ENCODE data around the gene AGPAT2. TPM values are rescaled to one million over a fixed set of nuclear protein-coding genes. Genes with fewer than 3 reads are reported as not detected.

AGPAT2 gene
- total and polyA plus RNA-seq, 2 donors (not counting 1 experiment from before 2014, with no cell fraction given) = 25.1 to 28.4 TPM

DNA sequence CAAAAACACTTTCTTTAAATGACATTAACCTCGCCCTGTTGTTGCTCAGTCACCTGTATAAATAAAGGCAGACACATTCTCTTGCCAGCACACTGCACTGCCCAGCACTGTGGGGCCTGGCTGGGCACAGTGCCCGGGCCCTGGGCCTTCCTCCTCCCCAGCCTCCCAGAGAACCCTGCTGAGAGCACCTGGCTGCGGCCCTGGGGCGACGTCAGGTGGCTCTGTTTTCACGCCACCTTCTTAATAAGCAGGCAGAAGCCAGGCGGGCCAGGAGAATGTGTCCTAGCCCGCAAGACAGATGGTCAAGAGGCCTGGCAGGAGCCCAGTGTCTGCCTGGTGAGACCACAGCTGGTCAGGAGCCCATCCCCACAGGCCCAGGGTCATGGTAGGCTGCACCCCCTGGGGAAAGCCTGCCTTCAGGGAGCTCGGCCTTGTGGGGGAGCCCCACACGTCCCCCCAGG lies 8.2 kb upstream of the AGPAT2 start:
- peaks cover 13% of the 10 kb centered on the region for H3K4me1 Mint-ChIP-seq
- POLR2A ChIA-PET = no interaction called here
- Histone ChIP-seq H3K27ac (ENCODE audit: low read length in 2 of 2) (no peak overlapping the region), H3K4me2 (replicated peaks; ENCODE audit: low read depth, low read length, poor library complexity, severe bottlenecking) (no peak overlapping the region), H3K9ac (ENCODE audit: low read length) (no peak overlapping the region), H4K20me1 (ENCODE audit: control insufficient read depth, insufficient read depth, low read length, poor library complexity, severe bottlenecking) (no peaks in the 10 kb centered on the region), H3K27me3 (replicated peaks in 1 of 4; ENCODE audit: control extremely low read depth in 1 of 4, control insufficient read depth in 3 of 4, insufficient read depth in 4 of 4, low read length in 3 of 4) (peaks cover 0 to 34% (median 7%) of the 10 kb centered on the region in 4 experiments), H2AFZ (ENCODE audit: insufficient read depth, low read depth, low read length, poor library complexity, severe bottlenecking) (no peak overlapping the region), H3K9me3 (ENCODE audit: control extremely low read depth in 1 of 3, control insufficient read depth in 2 of 3, insufficient read depth in 1 of 3, low read length in 2 of 3) (peaks cover 0 to 4% (median 0%) of the 10 kb centered on the region in 3 donors), H3K4me1 (ENCODE audit: control insufficient read depth in 2 of 2, insufficient read depth in 2 of 2, low read length in 2 of 2) (peaks cover 11 to 27% of the 10 kb centered on the region in 2 donors), H3K4me3 (ENCODE audit: control extremely low read depth in 1 of 5, extremely low read depth in 1 of 5, insufficient read depth in 1 of 5, low read depth in 2 of 5, low read length in 4 of 5) (no peak overlapping the region), H3K79me2 (ENCODE audit: control insufficient read depth, insufficient read depth, low read length) (no peaks in the 10 kb centered on the region), H3K36me3 (replicated peaks in 1 of 2; ENCODE audit: control extremely low read depth in 1 of 2, control insufficient read depth in 1 of 2, extremely low read depth in 1 of 2, insufficient read depth in 2 of 2, low read length in 1 of 2) (no peaks in the 10 kb centered on the region)
- no peak overlapping the region for H3K27ac Mint-ChIP-seq
- TF ChIP-seq, protein P1, sequence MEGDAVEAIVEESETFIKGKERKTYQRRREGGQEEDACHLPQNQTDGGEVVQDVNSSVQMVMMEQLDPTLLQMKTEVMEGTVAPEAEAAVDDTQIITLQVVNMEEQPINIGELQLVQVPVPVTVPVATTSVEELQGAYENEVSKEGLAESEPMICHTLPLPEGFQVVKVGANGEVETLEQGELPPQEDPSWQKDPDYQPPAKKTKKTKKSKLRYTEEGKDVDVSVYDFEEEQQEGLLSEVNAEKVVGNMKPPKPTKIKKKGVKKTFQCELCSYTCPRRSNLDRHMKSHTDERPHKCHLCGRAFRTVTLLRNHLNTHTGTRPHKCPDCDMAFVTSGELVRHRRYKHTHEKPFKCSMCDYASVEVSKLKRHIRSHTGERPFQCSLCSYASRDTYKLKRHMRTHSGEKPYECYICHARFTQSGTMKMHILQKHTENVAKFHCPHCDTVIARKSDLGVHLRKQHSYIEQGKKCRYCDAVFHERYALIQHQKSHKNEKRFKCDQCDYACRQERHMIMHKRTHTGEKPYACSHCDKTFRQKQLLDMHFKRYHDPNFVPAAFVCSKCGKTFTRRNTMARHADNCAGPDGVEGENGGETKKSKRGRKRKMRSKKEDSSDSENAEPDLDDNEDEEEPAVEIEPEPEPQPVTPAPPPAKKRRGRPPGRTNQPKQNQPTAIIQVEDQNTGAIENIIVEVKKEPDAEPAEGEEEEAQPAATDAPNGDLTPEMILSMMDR (IDR thresholded peaks at IDR 0.05) = no peak
- DNase-seq = no peak
- WGBS (ENCODE audit: insufficient coverage) = 76% methylated on average over 9 of the region's 10 CpGs
- intact Hi-C loops (cut with micrococcal nuclease) = no loop called here
- H3K4me3 Mint-ChIP-seq = no peak overlapping the region
- CTCF ChIA-PET = interaction anchor here (1.2 to 2.4 kb wide), 2 partner anchors 21 to 32 kb away, joined by 3 to 7 read pairs; no protein-coding TSS in a partner anchor
- H3K9me3 Mint-ChIP-seq (ENCODE audit: insufficient read depth) = no peaks in the 10 kb centered on the region
- H3K27me3 Mint-ChIP-seq = peaks cover 11% of the 10 kb centered on the region
- ATAC-seq (ENCODE audit: low read depth) = no peak

DNA sequence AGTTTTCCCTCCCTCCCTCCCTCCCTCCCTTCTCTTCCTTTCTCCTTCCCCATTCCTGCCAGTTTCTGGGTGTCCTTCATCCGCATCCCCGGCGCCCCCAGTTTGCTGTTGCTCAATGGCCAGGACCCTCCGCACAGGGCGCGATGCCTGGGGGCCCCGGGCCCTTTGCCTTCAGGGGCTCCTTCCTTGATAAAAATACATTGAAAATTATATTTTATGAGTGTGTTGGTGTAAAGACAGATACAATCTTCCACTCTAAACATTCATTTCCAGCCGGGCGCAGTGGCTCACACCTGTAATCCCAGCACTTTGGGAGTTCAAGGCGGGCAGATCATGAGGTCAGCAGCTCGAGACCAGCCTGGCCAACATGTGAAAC lies 7.6 kb upstream of the AGPAT2 start:
- intact Hi-C loops (cut with micrococcal nuclease) = no loop called here
- Histone ChIP-seq H3K79me2 (ENCODE audit: control insufficient read depth, insufficient read depth, low read length) (no peaks in the 10 kb centered on the region), H3K9me3 (ENCODE audit: control extremely low read depth in 1 of 3, control insufficient read depth in 2 of 3, insufficient read depth in 1 of 3, low read length in 2 of 3) (no peaks in the 10 kb centered on the region), H3K9ac (ENCODE audit: low read length) (no peak overlapping the region), H3K4me3 (ENCODE audit: control extremely low read depth in 1 of 5, extremely low read depth in 1 of 5, insufficient read depth in 1 of 5, low read depth in 2 of 5, low read length in 4 of 5) (no peak overlapping the region), H4K20me1 (ENCODE audit: control insufficient read depth, insufficient read depth, low read length, poor library complexity, severe bottlenecking) (no peaks in the 10 kb centered on the region), H2AFZ (ENCODE audit: insufficient read depth, low read depth, low read length, poor library complexity, severe bottlenecking) (no peak overlapping the region), H3K4me2 (replicated peaks; ENCODE audit: low read depth, low read length, poor library complexity, severe bottlenecking) (no peak overlapping the region), H3K4me1 (ENCODE audit: control insufficient read depth in 2 of 2, insufficient read depth in 2 of 2, low read length in 2 of 2) (peaks cover 5 to 21% of the 10 kb centered on the region in 2 donors), H3K36me3 (replicated peaks in 1 of 2; ENCODE audit: control extremely low read depth in 1 of 2, control insufficient read depth in 1 of 2, extremely low read depth in 1 of 2, insufficient read depth in 2 of 2, low read length in 1 of 2) (no peaks in the 10 kb centered on the region), H3K27me3 (replicated peaks in 1 of 4; ENCODE audit: control extremely low read depth in 1 of 4, control insufficient read depth in 3 of 4, insufficient read depth in 4 of 4, low read length in 3 of 4) (peaks cover 0 to 29% (median 7%) of the 10 kb centered on the region in 4 experiments), H3K27ac (ENCODE audit: low read length in 2 of 2) (no peak overlapping the region)
- Mint-ChIP-seq H3K9me3 (ENCODE audit: insufficient read depth) (no peaks in the 10 kb centered on the region), H3K27ac (no peak overlapping the region), H3K4me3 (no peak overlapping the region), H3K4me1 (peaks cover 9% of the 10 kb centered on the region), H3K27me3 (peaks cover 11% of the 10 kb centered on the region)
- no peak for DNase-seq
- no peak for ATAC-seq (ENCODE audit: low read depth)
- CTCF ChIA-PET = interaction anchor here (1.2 to 2.4 kb wide), 2 partner anchors 21 to 32 kb away, joined by 3 to 7 read pairs; no protein-coding TSS in a partner anchor
- WGBS (ENCODE audit: insufficient coverage) = 97% methylated on average over 4 of the region's 11 CpGs
- TF ChIP-seq EZH2 (IDR thresholded peaks at IDR 0.05; ENCODE audit: borderline replicate concordance, insufficient read depth, low read depth, low read length, poor library complexity, severe bottlenecking) = no peak
- TF ChIP-seq, protein P1 (IDR thresholded peaks at IDR 0.05) = no peak
- POLR2A ChIA-PET = no interaction called here

Data from B cell (primary cell).